ENCODE data around the gene MAN2A2.

DNA sequence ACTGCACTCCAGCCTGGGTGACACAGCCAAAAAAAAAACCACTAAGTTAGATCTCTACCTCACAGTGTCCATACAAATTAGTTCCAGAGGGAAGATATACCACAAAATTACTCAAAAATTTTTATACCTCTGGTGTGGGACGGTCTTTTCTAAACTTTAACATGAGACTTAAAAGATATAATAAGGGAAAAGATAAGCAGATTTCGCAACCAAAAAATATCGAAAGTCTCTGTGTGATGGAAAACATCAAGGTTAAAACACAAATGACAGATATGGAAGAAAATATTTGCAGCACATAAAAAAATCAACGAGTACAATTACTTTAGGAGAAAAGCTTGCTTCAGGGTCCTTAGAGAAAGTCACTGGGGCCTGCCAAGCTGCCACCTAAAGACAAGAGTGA, 18.8 kb downstream of the MAN2A2 start:
- no peak for TF ChIP-seq POLR2A (IDR thresholded peaks at IDR 0.05)
- TF ChIP-seq, protein P1, sequence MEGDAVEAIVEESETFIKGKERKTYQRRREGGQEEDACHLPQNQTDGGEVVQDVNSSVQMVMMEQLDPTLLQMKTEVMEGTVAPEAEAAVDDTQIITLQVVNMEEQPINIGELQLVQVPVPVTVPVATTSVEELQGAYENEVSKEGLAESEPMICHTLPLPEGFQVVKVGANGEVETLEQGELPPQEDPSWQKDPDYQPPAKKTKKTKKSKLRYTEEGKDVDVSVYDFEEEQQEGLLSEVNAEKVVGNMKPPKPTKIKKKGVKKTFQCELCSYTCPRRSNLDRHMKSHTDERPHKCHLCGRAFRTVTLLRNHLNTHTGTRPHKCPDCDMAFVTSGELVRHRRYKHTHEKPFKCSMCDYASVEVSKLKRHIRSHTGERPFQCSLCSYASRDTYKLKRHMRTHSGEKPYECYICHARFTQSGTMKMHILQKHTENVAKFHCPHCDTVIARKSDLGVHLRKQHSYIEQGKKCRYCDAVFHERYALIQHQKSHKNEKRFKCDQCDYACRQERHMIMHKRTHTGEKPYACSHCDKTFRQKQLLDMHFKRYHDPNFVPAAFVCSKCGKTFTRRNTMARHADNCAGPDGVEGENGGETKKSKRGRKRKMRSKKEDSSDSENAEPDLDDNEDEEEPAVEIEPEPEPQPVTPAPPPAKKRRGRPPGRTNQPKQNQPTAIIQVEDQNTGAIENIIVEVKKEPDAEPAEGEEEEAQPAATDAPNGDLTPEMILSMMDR (IDR thresholded peaks at IDR 0.05) = no peak

All from Peyer's patch (tissue), 4 donors.